Esophagus muscularis mucosa (tissue), 3 donors: Measurements from ENCODE around the gene MAD1L1.
"Not testable (repeated sequence)": the region's sequence is repeated elsewhere in the genome, so short reads cannot be mapped to it uniquely, and the experiment has no call there.

ENCODE experiments used
- POLR2A ChIP-seq: fragments of 450-650 bp; IDR thresholded peaks from one replicate; pipeline ENCODE4 v1.6.1; 2017; ENCODE audit warnings: antibody characterized with exemption, moderate library complexity, mild to moderate bottlenecking, low read depth
- POLR2AphosphoS5 ChIP-seq, 2 donors: sonication (generic); formaldehyde crosslinking; IDR thresholded peaks; one replicate each; pipeline ENCODE4 v1.6.1; 2017; ENCODE audit warnings: antibody characterized with exemption in 2 of 2
- TF ChIP-seq, protein P1 (sequence below), 3 experiments: fragments of 200-600 bp in 2 of 3; fragments of 450-650 bp in 1 of 3; sonication (generic) in 2 of 3; IDR thresholded peaks; one replicate each; pipeline ENCODE4 v1.5.1; 2017 to 2019; ENCODE audit warnings: antibody characterized with exemption in 3 of 3, mild to moderate bottlenecking in 2 of 3, moderate library complexity in 1 of 3

DNA sequence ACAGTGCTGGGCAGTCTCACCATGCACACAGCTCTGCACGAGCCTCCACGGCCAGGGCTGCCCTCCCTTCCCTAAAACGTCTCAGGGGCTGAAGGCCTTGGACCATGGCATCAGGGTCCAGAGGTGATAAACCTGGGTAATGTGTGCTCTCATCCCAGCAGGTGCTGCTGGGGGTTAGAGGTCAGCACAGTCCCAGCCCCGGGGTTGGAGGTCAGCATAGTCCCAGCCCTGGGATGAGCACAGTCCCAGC, 407.2 kb downstream of the MAD1L1 start:
- TF ChIP-seq, protein P1, sequence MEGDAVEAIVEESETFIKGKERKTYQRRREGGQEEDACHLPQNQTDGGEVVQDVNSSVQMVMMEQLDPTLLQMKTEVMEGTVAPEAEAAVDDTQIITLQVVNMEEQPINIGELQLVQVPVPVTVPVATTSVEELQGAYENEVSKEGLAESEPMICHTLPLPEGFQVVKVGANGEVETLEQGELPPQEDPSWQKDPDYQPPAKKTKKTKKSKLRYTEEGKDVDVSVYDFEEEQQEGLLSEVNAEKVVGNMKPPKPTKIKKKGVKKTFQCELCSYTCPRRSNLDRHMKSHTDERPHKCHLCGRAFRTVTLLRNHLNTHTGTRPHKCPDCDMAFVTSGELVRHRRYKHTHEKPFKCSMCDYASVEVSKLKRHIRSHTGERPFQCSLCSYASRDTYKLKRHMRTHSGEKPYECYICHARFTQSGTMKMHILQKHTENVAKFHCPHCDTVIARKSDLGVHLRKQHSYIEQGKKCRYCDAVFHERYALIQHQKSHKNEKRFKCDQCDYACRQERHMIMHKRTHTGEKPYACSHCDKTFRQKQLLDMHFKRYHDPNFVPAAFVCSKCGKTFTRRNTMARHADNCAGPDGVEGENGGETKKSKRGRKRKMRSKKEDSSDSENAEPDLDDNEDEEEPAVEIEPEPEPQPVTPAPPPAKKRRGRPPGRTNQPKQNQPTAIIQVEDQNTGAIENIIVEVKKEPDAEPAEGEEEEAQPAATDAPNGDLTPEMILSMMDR (IDR thresholded peaks at IDR 0.05), result not testable (repeated sequence)
- not testable (repeated sequence) for TF ChIP-seq POLR2A; POLR2AphosphoS5 (IDR thresholded peaks at IDR 0.05)
